Glomerular endothelial cell (primary cell): Measurements from ENCODE around the gene MMP20. TPM values are rescaled to one million over a fixed set of nuclear protein-coding genes. Genes with fewer than 3 reads are reported as not detected.

Source experiments
- total RNA-seq: library from RNA; depleted of rRNA; stranded (reverse); fragments of >200 nt; gene quantifications from 2 replicates; pipeline ENCODE4 v1.2.3, GENCODE V29; 2015

Gene MMP20
- total RNA-seq, 1 donor from 2014 or later, result not detected

Other genes with a start within 250 kb of the MMP20 start
- gene TMEM123, start 172.6 kb downstream of the MMP20 start, total RNA-seq, result 149 TPM in 2 replicates
- 9.8 and 57.1 TPM in 2 replicates for gene MMP7, start 94.6 kb downstream of the MMP20 start, total RNA-seq
- not detected in 2 replicates for gene MMP27, start 80.4 kb upstream of the MMP20 start, total RNA-seq
- gene MMP8, start 99.6 kb upstream of the MMP20 start, total RNA-seq, result not detected in 2 replicates
- gene MMP10, start 155.3 kb upstream of the MMP20 start, total RNA-seq, result 29.5 and 39.8 TPM in 2 replicates
- 2,602 and 5,796 TPM in 2 replicates for gene MMP1, start 172.8 kb upstream of the MMP20 start, total RNA-seq
- gene MMP3, start 218.3 kb upstream of the MMP20 start, total RNA-seq, result not detected in 2 replicates
- gene MMP12, start 249.7 kb upstream of the MMP20 start, total RNA-seq, result not detected in 2 replicates